Measurements from ENCODE around the gene CALHM4.

CALHM4 gene, protein sequence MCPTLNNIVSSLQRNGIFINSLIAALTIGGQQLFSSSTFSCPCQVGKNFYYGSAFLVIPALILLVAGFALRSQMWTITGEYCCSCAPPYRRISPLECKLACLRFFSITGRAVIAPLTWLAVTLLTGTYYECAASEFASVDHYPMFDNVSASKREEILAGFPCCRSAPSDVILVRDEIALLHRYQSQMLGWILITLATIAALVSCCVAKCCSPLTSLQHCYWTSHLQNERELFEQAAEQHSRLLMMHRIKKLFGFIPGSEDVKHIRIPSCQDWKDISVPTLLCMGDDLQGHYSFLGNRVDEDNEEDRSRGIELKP

DNA sequence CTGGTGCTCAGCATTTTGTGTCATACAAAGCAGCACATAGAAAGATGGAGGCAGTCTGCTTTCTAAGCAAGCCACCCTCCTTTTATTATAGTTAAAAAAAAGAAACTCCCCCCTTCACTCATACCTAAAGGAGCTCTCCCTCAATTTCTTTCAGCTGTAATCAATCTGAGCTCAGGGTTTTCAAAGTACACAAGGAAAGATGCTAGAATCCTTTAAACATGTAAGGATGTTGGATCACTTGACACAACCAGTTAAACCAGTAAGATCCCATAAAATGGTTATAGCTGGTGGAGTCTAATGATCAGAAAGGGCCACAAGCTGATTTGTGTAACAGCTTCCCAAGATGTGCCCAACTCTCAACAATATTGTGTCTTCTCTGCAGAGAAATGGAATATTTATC is at the start of gene CALHM4:
CALHM4 (plus strand) TSS at position 301 of the 400 bp plus-strand sequence; CDS start at position 344, 43 bp downstream.
- no peak for DNase-seq

DNA sequence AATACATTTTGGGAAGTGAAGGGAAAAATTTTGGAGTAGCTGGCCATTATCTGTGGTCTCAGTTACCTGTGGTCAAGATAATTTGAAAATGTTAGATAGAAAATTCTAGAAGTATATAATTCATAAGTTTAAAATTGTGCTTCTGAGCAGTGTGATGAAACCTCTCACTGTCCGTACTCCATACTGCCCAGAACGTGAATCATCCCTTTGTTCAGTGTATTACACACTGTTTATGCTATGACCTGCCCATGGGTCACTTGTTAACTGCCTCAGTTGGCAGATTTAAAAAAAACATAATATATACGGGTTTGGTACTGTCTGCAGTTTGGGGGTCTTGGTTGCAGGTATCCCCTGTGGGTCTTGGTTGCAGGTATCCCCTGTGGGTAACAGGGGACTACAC is 46.2 kb upstream of the CALHM4 start:
- DNase-seq = no peak

DNA sequence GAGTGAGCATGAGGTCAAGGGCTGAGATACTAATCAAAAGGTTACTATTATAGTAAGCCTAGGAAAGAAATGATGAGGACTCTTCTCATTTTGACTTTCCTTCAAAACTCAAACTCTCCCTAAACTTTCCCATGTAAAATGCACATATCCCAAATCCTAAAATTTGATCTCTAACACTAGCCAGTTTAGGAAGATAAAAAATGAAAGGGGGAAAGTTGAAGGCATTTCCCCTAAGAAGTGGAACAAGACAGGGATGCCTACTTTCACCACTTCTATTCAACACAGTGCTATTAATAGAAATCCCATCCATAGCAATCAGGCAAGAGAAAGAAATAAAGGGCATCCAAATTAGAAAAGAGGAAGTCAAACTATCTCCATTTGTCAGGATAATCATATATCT is 45.0 kb upstream of the CALHM4 start:
- no peak for DNase-seq

DNA sequence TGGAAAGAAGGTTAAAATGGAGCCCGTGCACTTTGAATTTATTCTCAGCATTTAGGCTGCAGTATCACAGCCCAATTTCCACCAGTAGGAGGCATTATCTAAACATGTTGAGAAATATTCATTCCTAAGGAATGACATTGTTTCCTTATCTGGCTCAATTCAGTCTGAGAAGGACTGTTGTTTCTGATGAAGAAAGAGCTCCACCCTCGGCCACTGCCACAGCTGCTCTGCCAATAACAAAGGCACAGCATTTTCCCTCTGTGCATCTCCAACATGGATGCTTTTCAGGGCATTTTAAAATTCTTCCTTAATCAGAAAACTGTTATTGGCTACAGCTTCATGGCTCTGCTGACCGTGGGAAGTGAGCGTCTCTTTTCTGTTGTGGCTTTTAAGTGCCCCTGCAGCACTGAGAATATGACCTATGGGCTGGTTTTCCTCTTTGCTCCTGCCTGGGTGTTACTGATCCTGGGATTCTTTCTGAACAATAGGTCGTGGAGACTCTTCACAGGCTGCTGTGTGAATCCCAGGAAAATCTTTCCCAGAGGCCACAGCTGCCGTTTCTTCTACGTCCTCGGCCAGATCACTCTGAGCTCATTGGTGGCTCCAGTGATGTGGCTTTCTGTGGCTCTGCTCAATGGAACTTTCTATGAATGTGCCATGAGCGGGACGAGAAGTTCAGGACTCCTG is 42.0 kb upstream of the CALHM4 start, which contains the start of gene CALHM5:
CALHM5 (plus strand) TSS at position 216 of the 687 bp plus-strand sequence; CDS start at position 274, 58 bp downstream.
- no peak for DNase-seq

DNA sequence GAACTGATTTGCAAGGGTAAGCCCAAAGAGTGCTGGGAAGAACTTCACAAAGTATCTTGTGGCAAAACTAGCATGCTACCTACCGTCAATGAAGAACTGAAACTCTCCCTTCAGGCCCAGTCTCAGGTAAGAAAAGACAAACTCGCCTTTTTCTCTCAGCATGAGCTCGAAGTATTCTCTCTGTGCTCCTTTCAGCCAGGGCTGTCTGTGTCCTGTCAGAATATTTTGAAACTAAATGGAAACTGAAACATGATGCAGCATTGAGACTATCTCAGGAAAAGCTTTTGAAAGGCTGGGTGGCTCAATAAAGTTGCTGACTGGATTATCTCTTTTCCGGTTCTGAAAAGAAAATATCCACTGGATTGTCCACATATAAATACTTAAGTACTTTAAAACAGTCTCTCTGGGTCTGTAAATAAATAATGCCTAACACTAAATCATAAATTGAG is 41.4 kb upstream of the CALHM4 start:
- DNase-seq = no peak

DNA sequence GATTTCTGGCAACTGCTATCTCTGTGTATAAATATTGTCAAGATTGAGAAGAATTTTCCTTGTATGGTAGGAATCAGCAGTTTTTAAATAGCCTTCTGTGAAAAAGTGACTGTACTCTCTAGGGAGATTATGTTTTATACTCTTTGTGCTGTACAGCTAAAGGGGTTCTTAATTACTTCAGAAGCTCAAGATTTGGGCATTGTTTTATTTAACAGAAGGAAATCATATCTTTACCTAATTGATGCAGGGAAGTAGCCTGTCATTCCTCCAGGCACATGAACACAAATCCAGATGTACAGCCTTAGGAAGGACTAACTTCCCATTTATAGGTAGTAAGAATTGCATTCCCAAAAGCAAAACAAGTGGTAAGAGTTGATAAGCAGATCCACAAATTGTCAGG is 40.8 kb upstream of the CALHM4 start:
- no peak for DNase-seq

DNA sequence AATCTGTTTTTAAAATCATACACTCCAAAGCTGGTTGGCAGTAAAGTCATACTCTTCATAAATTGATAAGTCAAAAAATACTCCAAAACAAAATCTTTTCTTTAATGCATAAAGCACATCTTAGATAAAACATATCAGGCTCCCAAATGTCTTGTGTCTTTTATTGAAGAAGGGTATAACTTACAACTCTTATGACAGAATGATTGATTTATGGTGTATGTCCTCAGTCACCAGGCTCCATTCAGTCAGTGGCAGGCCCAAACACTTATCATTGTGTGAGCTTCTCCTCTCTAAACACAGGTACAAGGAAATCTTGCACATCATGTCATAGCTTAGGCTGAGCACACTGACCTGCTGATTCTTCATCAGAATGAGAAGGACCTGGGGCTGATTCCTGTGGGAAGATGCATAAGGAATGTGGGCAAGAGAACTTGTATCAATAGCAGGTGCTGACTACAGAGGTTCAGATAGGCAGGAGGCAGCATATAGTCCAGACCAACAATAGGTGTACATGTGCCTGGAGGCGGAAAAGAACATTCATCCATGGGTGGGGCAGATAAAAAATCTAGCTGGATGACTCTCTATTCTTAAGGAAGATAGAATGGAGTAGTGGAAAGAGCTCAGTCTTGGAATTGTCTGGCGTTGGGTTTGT is 40.2 kb upstream of the CALHM4 start:
- DNase-seq = no peak

DNA sequence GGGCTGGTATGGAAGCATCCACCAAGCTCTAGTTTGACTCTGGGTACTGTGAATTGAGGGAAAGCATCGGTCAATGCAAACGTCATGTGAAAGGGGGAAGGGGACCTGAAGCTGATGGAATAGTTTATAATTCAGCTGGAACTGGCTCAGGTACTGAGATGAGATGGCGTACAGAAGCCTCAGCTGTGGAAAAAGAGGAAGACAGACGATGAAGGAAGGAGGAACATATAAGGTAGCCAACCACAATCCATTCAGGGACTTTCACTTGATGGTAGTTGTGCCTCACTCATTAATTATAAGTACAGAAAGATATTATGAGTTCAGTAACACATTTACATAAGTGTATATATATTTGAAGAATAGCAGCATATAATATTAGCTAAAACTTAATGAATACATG is 39.4 kb upstream of the CALHM4 start:
- DNase-seq = no peak

DNA sequence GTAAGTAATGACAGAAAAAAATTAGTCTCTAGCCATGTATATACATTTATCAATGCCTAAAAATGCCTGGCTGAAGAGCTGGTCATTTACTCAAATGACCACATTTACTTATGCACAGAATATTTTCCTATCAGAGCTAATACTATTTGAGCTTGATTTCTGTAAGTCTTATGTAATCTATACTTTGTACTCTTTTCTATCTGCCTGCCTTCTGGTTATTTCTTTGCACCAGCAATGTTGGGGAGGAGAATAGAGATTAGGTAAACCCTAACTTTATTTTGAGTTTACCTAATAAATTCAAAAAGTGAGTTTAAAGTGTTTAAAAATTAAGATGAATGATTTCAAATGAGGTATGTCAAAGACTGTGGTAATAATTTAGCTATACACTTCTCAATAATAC is 38.4 kb upstream of the CALHM4 start:
- DNase-seq = no peak

DNA sequence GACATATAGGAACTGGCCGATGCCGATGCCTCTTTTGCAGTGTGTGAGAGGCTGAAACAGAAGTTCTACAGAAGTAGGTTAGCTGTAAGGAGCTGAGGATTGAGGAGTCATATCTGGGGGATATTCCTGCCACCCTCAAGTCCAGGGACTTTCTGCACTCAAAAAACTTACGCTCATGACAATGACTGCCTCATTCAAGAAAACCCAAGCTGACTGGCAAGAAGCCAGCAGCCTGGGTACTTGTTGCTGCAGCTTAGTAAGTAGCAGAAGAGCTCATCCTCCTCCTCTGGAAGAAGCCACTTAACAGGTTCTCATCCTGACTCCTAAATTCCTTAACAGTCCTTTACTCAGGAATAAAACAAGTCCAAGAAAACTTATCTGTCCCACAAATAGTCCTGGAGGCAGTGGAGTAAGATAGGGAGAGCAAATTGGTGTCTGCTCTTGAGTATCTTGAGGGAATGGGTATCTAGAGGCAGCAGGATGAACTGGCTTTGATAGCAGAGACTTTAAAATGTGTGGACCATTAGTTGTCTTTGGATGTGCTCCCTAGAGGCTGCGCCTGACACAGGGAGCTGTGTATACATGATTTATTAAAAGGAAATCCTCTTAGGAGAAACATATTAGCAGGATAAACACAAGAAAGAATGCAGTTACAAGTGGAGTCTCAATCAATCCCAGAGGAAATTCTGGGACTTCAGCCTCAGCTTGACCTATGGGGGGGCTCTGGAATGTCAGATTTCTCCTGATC is 34.8 kb upstream of the CALHM4 start:
- no peak for DNase-seq

DNA sequence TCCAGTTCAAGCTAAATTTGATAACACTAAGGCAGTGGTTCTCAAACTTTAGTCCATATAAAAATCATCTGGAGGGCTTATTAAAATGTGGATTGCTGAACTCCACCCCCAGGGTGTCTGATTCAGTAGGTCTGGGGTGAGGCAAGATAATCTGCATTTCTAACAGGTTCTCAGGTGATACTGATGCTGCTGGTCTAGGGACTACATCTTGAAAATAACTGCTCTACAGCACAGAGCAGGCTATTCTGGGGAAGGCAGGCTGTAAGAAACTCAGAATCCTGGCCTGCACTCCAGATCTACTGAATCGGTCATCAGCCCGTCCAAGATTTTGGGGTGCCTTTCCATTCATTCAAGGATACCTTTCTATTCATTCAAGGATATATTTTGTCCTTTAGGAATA is 30.7 kb upstream of the CALHM4 start:
- no peak for DNase-seq

DNA sequence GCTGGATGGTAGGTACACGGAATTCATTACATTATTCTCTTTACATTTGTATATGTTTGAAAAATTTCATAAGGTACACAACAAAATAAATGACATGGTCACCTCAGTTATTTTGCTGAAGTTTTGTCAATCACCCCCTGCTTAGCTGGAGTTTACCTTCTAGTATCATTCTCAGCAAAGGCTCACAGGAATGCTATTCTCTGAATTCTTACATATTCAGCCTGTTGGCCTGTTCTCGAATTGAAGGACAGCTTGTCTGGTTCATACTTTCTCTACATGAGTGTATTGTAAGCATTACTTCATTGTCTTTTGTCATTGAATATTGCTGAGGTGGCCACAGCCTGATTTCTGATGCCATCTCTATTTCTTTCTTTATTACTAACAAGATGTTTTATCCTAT is 29.3 kb upstream of the CALHM4 start:
- no peak for DNase-seq

DNA sequence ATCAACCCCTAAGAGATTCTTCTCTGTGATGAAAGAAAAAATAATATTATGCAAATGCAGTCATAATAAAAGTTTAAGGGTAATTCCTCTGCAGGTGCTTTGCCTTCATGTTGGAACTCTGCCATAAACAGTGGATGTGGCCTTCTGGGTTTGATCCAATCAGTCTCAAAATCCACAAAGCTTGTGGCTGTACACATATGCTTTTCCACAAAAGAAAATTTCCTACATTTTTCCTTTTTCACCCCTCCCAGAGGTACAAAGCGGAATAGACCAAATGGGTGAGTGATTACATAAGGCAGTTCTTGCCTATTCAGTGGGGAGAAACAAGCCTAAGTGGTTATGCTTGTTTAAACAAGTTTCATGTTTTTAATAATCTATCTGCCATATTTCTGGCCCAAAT is 25.4 kb upstream of the CALHM4 start:
- DNase-seq = no peak

DNA sequence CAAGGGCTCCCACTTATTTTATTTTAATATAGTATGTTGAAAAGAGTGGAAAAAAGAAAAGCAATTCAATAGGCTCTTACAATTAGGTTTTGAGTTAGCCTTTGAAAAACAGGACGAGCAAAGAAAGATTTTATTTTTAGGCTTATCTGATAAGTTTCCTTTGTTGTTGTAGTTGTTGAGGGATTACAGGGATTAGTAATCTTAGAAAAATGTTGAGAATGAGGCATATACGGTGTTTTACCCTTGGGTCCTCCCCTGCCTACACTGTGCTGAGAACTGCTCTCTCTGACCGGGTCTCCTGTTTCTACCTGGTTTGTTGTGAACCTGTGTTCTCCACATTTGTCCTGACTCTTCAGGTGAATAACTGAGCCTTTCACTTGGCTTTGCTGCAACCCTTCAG is 24.8 kb upstream of the CALHM4 start:
- DNase-seq = no peak

DNA sequence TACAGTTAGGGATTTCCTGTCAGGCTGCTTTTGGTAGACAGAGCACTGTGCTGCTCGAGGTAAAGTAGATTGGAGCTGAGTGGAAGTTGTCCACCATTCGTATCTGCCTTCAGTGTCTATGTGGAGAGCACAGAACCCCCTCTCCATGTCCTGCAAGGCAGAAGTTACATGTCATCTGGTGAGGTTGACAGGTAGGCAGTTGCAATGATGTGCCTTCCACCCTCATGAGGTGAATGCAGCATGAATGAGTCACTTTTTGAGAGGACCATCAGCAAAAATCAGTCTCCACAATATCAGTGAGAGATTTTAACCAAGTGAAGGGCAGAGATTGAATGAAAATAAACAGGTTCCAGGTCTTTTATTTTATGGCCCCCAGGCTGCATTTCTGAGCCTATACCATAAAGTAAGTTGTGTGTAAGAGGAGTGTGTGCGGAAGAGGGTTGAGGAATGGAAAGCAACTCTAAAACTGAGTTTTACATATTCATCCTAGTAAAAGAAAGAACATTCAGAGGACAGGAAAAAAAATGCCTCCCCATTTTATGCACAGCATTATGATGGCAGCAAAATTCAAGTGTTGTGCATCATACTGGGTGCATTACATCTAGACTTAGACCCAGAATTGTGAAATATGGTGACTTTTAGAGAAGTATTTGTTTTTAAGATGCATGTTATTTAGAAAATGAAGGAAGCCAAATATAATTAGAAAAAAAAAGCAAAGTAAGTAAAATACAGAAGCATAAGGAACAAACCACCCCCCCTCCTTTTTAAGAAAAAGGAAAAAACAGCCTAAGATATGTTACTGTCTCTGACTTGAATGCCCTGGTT is 23.9 kb upstream of the CALHM4 start:
- DNase-seq = no peak

DNA sequence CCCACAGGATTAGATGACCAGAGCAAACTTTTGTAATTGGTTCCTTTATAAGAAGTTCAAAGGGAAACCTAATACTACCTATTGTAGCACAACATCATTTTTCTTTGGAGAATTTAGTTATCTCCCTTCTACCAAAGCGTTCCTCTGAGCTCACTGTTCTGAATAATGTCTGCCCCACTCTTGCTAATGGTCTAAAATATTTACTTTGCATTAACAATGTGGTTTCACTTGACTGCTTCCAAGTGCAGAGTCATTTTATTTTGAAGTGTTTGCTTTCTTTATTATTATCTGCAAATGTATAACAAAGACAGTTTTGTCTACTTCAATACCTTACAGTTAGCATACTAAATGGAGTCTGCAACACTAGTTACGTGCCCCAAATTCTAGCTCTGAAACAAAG is 23.1 kb upstream of the CALHM4 start:
- DNase-seq = no peak

DNA sequence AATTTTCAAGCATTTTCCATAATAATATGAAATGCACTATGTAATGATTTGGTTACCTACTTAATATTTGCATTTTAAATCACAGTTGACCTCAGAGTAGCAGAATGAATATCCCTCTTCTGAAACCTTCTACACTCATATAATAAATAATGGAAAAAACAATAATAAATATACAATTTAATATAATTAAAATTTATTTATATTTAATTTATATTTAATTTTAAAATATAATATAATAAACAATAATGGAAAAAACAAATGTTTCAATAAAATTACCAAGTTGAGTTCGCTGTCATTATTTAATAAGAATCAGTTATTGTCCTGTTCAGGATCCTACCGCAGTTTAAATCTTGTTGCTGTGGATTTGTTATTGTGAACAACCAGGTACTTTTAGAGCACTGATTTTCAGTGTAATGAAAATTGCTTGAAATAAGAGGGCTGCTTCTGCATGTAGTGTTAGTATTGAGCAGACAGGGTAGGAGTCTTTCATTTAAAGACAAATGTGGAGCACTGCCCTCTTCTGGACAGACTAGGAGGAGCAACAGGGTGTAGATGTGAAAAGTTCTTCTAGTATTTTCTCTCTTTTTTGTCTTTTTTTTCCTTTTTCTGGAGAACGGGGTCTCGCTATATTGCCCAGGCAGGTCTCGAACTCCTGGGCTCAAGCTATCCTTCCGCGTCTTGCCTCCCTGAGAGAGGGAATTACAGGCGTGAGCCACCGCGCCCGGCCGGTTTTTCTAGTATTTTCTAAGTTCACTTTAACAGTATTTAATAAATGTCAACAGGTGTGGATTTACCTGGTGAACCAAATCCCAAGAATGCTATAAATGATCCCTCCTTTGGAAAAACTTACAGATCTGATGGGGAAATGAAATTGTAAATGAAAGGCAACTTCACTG is 21.6 kb upstream of the CALHM4 start:
- peak; percentile 65 for DNase-seq

DNA sequence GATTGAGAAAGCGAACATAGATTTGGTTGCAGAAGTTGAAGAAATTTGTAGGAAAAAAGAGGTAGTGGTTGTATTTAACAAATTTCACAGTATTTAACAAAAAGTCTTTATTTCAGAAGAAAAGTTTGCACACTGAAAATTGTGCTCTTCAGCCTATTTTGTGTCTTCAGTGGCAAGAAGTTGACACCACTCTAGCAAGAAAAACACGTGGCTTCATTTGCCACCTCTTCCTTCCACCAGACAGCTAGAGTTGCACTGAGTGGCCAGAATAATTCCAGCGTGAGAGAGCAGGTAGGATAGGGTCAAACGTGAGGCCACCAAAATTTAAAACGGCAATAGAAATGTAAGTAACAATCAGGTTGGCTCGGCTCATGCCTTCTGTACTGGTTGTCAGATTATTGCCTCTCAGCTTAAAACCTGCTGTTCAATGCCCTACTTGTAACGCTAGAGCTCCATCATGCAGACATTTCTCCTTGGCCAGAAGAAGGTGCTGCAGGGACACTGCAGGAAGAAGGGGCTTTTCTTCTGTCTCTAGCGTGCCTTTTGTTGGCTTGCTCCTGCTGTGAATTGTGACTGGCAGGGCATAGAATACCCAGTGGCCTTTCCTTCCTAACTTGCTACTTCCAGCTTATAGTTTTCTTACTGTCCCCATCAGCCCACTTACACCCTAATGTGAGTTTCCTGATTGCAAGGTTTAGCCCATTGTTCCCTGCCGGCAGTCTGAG is 20.2 kb upstream of the CALHM4 start:
- no peak for DNase-seq

DNA sequence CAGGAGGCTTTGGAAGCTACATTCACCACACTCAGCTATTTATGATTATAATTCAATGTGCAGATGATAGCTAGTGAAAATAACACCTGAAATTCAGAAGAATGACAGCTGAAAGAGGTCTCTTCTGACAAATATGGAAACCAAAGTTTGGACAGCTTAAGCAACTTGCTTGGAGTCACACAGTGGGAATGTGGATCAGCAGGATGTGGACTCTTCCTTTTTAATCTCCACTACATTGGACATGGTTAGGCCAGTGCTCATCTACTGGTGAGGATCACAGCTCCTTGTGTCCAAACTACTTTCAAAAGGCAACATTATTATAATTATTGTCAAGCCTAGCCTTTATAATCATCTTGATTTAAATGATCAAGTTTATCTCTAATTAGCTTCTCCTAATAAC is 18.4 kb upstream of the CALHM4 start:
- no peak for DNase-seq

DNA sequence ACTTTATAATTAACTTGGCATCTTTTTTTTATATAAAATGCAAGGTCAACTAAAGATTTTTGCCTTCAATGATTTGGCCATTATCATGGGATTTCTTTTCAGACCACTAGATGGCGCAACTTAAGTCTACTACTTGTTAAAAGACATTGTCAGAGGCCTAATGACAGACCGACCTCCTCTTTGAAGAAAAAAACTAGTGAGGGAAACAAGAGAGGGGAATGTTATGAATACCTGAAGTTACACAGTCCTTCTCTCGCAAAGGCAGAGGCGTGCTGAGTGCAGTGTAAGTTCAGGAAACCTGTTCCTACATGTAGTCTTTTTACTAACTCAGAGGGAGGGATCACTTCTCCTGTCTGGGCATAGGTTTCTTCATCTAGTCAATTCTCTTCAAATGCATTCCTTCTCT is 17.3 kb upstream of the CALHM4 start:
- peak; percentile 63 for DNase-seq

DNA sequence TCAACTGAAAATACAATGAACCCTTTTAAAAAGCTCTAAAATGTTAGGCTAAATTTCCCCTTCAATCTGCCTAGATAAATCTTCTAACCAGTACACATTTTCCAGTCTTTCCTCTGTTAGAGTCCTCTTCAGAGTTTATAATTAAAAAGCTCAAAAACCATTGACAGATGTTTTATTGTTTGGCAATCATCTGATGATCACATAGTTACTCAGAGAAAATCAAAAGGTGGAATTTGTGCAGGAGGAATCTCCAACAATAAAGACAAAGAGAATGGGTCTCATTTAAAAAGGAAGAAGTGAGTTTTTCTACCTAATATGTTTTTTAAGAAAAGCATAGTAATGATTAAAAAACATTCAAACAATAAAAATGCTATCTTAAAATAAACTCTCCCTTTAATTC is 11.1 kb upstream of the CALHM4 start:
- DNase-seq = no peak

Data from activated CD4-positive, alpha-beta T cell treated with anti-CD3 and anti-CD28 coated beads, Interleukin-10, Interleukin-2, amounts not matched to agents 100 ng/mL and 50 ng/mL, durations not matched to agents 16 hours and 8 hours (primary cell).